Neutrophil (primary cell): ENCODE results near the gene PEX26.

Experiments
- H3K27ac ChIP-seq: fragments of 200-600 bp; sonication (generic); 2 replicates; pipeline ENCODE4 v1.5.1; 2016; ENCODE audit warnings: mild to moderate bottlenecking, moderate library complexity
- H3K27me3 ChIP-seq: fragments of 200-600 bp; sonication (generic); 2 replicates; pipeline ENCODE4 v1.6.0; 2016; ENCODE audit warnings: mild to moderate bottlenecking
- H3K36me3 ChIP-seq: fragments of 200-600 bp; sonication (generic); 2 replicates; pipeline ENCODE4 v1.5.1; 2017
- H3K4me1 ChIP-seq, 2 experiments: fragments of 200-600 bp in 1 of 2; sonication (generic) in 1 of 2; 1 replicate in 1 of 2; 2 replicates in 1 of 2; pipeline versions ENCODE4 v1.5.1 to v1.6.1; 2013 to 2016; ENCODE audit warnings: low read depth in 1 of 2, low read length in 1 of 2, mild to moderate bottlenecking in 1 of 2, moderate library complexity in 1 of 2; ENCODE audit not compliant: control insufficient read depth in 1 of 2, insufficient read depth in 1 of 2
- H3K4me3 ChIP-seq, 2 experiments: fragments of 200-600 bp in 1 of 2; sonication (generic) in 1 of 2; 1 replicate in 1 of 2; 2 replicates in 1 of 2; pipeline ENCODE4 v1.5.1; 2013 to 2016; ENCODE audit warnings: low read depth in 1 of 2, low read length in 1 of 2, mild to moderate bottlenecking in 1 of 2, moderate library complexity in 1 of 2
- H3K9me3 ChIP-seq: fragments of 200-600 bp; sonication (generic); 2 replicates; pipeline ENCODE4 v1.5.1; 2016
- TF ChIP-seq, protein P1 (sequence below): fragments of 200-600 bp; sonication (generic); IDR thresholded peaks from 2 replicates; pipeline ENCODE4 v1.5.1; 2016; ENCODE audit warnings: antibody characterized with exemption

The PEX26 gene

DNA sequence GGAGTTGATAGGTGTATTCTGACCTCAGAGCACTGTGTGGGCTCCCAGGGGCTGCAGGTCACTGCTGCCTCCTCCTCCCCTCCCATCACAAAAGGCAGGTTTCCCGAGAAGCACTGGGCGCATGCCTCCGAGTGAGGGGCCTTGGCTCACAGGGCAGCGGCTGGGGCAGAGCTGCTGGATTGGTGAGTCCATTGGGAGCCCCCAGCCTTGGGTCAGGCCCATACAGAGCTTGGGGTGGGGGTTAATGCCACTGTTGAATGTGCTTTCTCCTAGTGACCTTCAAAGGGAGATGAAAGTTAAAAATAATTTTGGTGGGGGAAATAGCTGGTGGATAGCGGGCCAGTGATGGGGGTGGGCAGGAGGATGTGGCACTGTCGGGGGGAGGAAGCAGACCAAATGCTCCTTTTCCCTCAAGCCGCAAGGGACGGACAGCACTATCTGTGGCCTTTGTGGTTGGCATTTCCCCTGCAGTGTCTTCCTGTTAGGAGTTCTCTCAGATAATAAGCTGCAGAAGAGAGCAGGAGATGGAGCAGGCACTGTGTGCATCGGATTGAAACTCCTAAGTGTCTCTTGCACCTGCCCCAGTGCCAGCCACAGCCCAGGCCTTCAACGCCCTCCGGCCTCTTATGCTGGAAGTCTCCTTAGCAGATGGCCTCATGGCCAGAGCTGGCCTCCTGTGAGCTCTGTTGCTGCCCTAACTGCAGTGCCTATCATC lies 36.0 kb downstream of the PEX26 start:
- H3K27ac ChIP-seq: no peak overlapping the region
- peaks cover 9 to 27% of the 10 kb centered on the region in 2 experiments for H3K4me1 ChIP-seq
- peaks cover 94% of the 10 kb centered on the region for H3K27me3 ChIP-seq
- no peaks in the 10 kb centered on the region for H3K9me3 ChIP-seq
- H3K4me3 ChIP-seq: no peak overlapping the region
- TF ChIP-seq, protein P1, sequence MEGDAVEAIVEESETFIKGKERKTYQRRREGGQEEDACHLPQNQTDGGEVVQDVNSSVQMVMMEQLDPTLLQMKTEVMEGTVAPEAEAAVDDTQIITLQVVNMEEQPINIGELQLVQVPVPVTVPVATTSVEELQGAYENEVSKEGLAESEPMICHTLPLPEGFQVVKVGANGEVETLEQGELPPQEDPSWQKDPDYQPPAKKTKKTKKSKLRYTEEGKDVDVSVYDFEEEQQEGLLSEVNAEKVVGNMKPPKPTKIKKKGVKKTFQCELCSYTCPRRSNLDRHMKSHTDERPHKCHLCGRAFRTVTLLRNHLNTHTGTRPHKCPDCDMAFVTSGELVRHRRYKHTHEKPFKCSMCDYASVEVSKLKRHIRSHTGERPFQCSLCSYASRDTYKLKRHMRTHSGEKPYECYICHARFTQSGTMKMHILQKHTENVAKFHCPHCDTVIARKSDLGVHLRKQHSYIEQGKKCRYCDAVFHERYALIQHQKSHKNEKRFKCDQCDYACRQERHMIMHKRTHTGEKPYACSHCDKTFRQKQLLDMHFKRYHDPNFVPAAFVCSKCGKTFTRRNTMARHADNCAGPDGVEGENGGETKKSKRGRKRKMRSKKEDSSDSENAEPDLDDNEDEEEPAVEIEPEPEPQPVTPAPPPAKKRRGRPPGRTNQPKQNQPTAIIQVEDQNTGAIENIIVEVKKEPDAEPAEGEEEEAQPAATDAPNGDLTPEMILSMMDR: no peak
- H3K36me3 ChIP-seq: no peaks in the 10 kb centered on the region

DNA sequence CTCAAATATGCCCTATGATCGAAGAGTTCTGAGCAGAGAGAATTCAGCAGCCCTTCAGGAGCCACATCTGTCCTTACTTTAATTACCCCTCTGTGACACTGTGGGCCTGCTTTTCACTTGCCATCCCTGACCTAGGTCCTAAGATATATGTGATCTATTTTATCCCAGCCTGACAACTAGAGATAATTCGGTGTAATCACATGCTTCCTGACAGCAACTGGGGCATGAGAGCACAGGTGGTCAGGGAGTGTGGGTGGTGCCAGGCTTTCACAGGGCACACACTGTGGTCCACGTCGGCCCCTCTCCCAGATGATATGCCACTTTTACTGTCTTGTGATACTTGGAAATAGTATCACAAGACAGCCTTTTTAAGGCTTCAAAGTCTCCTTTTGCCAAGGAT lies 36.7 kb downstream of the PEX26 start:
- Histone ChIP-seq H3K4me3 (no peak overlapping the region), H3K27ac (no peak overlapping the region), H3K9me3 (no peaks in the 10 kb centered on the region), H3K36me3 (no peaks in the 10 kb centered on the region), H3K4me1 (peaks cover 9 to 27% of the 10 kb centered on the region in 2 experiments), H3K27me3 (peaks cover 94% of the 10 kb centered on the region)
- TF ChIP-seq, protein P1: no peak

DNA sequence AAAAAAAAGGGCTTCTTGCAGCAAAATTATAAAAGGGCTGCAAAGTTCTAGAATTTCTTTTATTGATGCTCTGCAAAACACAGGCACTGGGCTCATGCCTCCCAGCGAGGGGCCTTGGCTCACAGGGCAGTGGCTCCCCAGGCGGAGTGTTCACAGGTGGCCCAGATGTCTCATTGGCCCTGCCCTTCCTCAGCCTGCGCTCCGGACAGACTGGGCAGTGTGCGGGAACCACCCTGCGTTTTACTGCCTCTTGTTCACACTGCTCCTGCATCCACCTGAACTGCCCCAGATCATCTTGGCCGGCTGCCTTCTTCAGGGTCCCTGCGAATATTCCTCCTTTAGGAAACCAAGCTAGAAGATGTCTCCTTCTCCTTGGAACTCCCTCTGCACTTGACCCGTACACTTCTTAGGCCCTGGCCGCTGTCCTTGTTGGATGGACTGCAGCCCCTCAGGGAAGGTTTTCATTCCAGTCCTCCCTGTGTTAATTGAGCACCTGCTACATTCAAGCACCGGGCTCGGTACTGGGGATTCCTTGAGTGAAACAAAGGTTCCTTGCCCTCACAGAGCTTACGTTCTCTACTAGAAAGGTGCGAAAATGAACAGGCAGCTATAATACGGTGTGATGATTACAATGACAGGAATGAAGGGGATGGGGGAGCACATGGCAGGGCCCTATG lies 37.3 kb downstream of the PEX26 start:
- TF ChIP-seq, protein P1: no peak
- Histone ChIP-seq H3K27ac (no peak overlapping the region), H3K4me3 (no peak overlapping the region), H3K9me3 (no peaks in the 10 kb centered on the region), H3K27me3 (peaks cover 93% of the 10 kb centered on the region), H3K4me1 (peaks cover 8 to 25% of the 10 kb centered on the region in 2 experiments), H3K36me3 (no peaks in the 10 kb centered on the region)

DNA sequence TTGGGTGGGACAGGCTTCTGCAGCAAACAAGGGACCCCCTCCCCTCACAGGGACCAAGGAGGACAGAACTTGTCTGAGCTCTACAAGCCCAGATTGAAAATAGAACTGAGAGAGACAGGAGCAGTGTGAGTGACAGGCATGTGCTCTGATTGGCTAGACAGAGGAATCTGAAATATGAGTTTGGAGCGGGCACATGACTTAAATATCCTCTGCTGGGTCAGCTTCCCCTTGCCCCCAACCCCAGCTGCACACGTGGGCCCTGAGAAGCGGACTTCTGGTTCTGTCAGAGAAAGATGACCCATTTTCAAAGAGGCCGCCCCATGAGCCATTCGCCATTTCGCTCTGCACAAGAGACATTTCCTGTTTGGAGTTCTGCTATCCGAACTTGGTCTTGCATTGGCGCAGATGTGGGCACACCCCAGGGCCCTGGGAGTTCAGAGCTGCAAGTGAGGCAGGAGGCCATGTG lies 38.1 kb downstream of the PEX26 start:
- H3K36me3 ChIP-seq: no peaks in the 10 kb centered on the region

DNA sequence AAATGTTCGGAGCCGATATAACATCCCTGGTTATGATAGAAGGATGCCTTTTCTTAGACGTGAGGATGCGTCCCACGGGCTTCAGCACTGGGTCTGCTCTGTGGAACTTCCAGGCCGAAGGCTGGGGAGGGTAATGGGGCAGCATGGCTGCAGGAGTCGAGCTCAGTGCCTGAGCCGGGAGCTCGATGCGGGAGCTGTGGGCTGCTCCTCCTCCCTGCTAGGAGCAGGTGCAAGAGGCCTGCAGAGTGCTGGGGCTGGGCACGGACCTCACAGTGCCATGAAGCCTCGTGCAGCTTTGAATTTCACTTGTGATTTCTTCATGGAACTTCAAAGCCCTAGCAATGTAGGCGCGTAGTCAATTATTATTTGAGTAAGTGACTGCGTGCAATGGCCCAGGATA lies 38.8 kb downstream of the PEX26 start:
- Histone ChIP-seq H3K4me3 (no peak overlapping the region), H3K27me3 (peaks cover 77% of the 10 kb centered on the region), H3K27ac (no peak overlapping the region), H3K4me1 (peaks cover 6 to 15% of the 10 kb centered on the region in 2 experiments), H3K36me3 (no peaks in the 10 kb centered on the region), H3K9me3 (no peaks in the 10 kb centered on the region)
- TF ChIP-seq, protein P1: no peak

More for the DNA sequence above, 38.1 kb downstream of the PEX26 start:
- TF ChIP-seq, protein P1: no peak
- Histone ChIP-seq H3K9me3 (no peaks in the 10 kb centered on the region), H3K27me3 (peaks cover 84% of the 10 kb centered on the region), H3K27ac (no peak overlapping the region), H3K4me1 (peaks cover 6 to 17% of the 10 kb centered on the region in 2 experiments), H3K4me3 (no peak overlapping the region)
